Measurements from ENCODE around the gene CETP.
"Not testable (repeated sequence)": the region's sequence is repeated elsewhere in the genome, so short reads cannot be mapped to it uniquely, and the experiment has no call there.

The CETP gene

GRCh38 chr16:56961386-56961785 lies 364 bp upstream of the CETP start:
- no peak for DNase-seq

GRCh38 chr16:56964243-56965148 lies 2.7 kb downstream of the CETP start:
- DNase-seq, result peak; percentile 92

GRCh38 chr16:56965149-56966092 lies 3.7 kb downstream of the CETP start:
- DNase-seq, result no peak

GRCh38 chr16:56966093-56966475 lies 4.3 kb downstream of the CETP start:
- DNase-seq, result no peak

GRCh38 chr16:56967733-56968132 lies 6.0 kb downstream of the CETP start:
- no peak for DNase-seq

GRCh38 chr16:56969769-56970168 lies 8.0 kb downstream of the CETP start:
- no peak for DNase-seq

GRCh38 chr16:56970934-56971767 lies 9.4 kb downstream of the CETP start:
- DNase-seq, result no peak

GRCh38 chr16:56971768-56972043 lies 10.0 kb downstream of the CETP start:
- DNase-seq, result no peak

GRCh38 chr16:56972403-56973293 lies 10.9 kb downstream of the CETP start:
- no peak for DNase-seq

- DNase-seq, result no peak
Measured at GRCh38 chr16:56973294-56973689, 11.5 kb downstream of the CETP start.

- DNase-seq, result not testable (repeated sequence)
Measured at GRCh38 chr16:56973899-56974298, 12.1 kb downstream of the CETP start.

GRCh38 chr16:56974549-56975300 lies 13.0 kb downstream of the CETP start:
- no peak for DNase-seq

- no peak for DNase-seq
Measured at GRCh38 chr16:56975714-56976113, 14.0 kb downstream of the CETP start.

- DNase-seq, result no peak
Measured at GRCh38 chr16:56977216-56977615, 15.5 kb downstream of the CETP start.

GRCh38 chr16:56977823-56978430 lies 16.2 kb downstream of the CETP start:
- DNase-seq, result no peak

GRCh38 chr16:56980201-56980535 lies 18.4 kb downstream of the CETP start:
- DNase-seq, result no peak

- no peak for DNase-seq
Measured at GRCh38 chr16:56980792-56981724, 19.3 kb downstream of the CETP start.

- DNase-seq, result no peak
Measured at GRCh38 chr16:56981729-56982271, 20.1 kb downstream of the CETP start.

GRCh38 chr16:56982695-56983094 lies 20.9 kb downstream of the CETP start:
- no peak for DNase-seq

Data from stimulated activated CD4-positive, alpha-beta T cell treated with anti-CD3 and anti-CD28 coated beads, Interleukin-1b, Interleukin-23, amount 100 ng/mL, for 48 hours (primary cell).